ENCODE data around the gene GAP43. TPM values are rescaled to one million over a fixed set of nuclear protein-coding genes. Genes with fewer than 3 reads are reported as not detected.

GAP43 gene
- total RNA-seq, 1 experiment from 2014 or later: 31.6 TPM

DNA sequence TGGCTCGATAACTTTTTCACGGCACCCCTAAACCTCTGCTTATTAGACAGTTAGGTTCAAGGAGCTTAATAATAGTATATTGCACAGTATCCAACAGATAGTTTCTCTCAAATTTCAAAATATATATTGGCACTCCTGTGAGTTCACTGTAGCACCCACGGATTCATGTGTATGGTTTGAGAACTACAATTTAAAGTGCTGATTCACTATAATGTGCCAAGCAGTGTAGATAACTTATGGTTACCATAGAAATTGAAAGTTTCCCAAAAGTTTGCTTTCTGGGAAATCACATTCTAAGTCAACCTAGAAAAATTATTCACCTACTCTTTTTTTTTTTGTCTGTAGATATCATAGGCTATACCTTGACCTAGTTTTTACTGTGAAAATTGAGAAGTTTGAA lies 86.6 kb downstream of the GAP43 start:
- POLR2A ChIA-PET (ENCODE audit: low non-redundant PET): no interaction called here
- H3K27ac ChIP-seq (ENCODE audit: low read depth, low read length, poor library complexity, severe bottlenecking): no peak overlapping the region
- H3K36me3 ChIP-seq (ENCODE audit: insufficient read depth, low read length, poor library complexity, severe bottlenecking): no peaks in the 10 kb centered on the region
- no peak overlapping the region for H3K4me3 ChIP-seq (ENCODE audit: low read depth, low read length, poor library complexity, severe bottlenecking)
- no peaks in the 10 kb centered on the region for H3K27me3 ChIP-seq (replicated peaks; ENCODE audit: insufficient read depth, low read depth, low read length, poor library complexity)
- peak; percentile 15 for DNase-seq (ENCODE audit: low spot score)
- CTCF ChIA-PET: no interaction called here
- BruUV-seq (replicated peaks): no TSS peak
- H3K4me1 ChIP-seq (ENCODE audit: insufficient read depth, low read length, poor library complexity, severe bottlenecking): peaks cover 44% of the 10 kb centered on the region
- TF ChIP-seq, protein P1, sequence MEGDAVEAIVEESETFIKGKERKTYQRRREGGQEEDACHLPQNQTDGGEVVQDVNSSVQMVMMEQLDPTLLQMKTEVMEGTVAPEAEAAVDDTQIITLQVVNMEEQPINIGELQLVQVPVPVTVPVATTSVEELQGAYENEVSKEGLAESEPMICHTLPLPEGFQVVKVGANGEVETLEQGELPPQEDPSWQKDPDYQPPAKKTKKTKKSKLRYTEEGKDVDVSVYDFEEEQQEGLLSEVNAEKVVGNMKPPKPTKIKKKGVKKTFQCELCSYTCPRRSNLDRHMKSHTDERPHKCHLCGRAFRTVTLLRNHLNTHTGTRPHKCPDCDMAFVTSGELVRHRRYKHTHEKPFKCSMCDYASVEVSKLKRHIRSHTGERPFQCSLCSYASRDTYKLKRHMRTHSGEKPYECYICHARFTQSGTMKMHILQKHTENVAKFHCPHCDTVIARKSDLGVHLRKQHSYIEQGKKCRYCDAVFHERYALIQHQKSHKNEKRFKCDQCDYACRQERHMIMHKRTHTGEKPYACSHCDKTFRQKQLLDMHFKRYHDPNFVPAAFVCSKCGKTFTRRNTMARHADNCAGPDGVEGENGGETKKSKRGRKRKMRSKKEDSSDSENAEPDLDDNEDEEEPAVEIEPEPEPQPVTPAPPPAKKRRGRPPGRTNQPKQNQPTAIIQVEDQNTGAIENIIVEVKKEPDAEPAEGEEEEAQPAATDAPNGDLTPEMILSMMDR (conservative IDR thresholded peaks at IDR 0.05; ENCODE audit: low read depth, low read length): no peak
- TF ChIP-seq EZH2 (IDR thresholded peaks at IDR 0.05; ENCODE audit: borderline replicate concordance, low read depth, low read length, poor library complexity, severe bottlenecking): no peak
- intact Hi-C loops (cut with micrococcal nuclease; ENCODE audit: unreplicated experiment): no loop called here
- H3K9me3 ChIP-seq (ENCODE audit: low read depth, low read length, poor library complexity, severe bottlenecking): no peaks in the 10 kb centered on the region

DNA sequence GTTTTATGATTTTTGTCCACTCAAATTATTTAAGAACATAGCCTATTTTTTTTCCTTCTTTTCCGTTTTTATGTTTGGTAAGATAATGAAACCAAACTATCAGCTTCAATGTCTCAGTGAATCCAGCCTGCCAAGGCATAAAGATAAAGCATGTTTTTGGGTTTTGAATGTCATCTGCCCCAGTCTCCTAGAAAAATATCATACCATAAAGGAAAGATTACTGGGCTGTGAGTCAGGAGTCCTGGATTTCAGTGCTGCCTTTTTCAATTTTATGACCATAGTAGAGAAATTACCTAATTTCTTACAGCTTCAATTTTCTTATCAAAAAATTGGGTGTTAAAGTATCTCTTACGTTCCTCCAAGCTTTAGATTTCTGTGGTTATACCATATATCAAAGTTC lies 87.5 kb downstream of the GAP43 start:
- no peak for TF ChIP-seq EZH2 (IDR thresholded peaks at IDR 0.05; ENCODE audit: borderline replicate concordance, low read depth, low read length, poor library complexity, severe bottlenecking)
- TF ChIP-seq, protein P1 (conservative IDR thresholded peaks at IDR 0.05; ENCODE audit: low read depth, low read length): no peak
- no peaks in the 10 kb centered on the region for H3K27me3 ChIP-seq (replicated peaks; ENCODE audit: insufficient read depth, low read depth, low read length, poor library complexity)
- ChIA-PET CTCF (interaction anchor here (0.6 kb wide), 1 partner anchor 10 kb away, joined by 3 read pairs; no protein-coding TSS in a partner anchor), POLR2A (ENCODE audit: low non-redundant PET) (no interaction called here)
- H3K4me3 ChIP-seq (ENCODE audit: low read depth, low read length, poor library complexity, severe bottlenecking): peak overlapping the region; percentile 10
- intact Hi-C loops (cut with micrococcal nuclease; ENCODE audit: unreplicated experiment): loop anchor here (1.0 kb wide), 1 partner anchor 74 kb away; no protein-coding TSS in a partner anchor
- no peak for DNase-seq (ENCODE audit: low spot score)
- H3K9me3 ChIP-seq (ENCODE audit: low read depth, low read length, poor library complexity, severe bottlenecking): no peaks in the 10 kb centered on the region
- no TSS peak for BruUV-seq (replicated peaks)
- H3K4me1 ChIP-seq (ENCODE audit: insufficient read depth, low read length, poor library complexity, severe bottlenecking): peaks cover 44% of the 10 kb centered on the region
- H3K36me3 ChIP-seq (ENCODE audit: insufficient read depth, low read length, poor library complexity, severe bottlenecking): no peaks in the 10 kb centered on the region
- no peak overlapping the region for H3K27ac ChIP-seq (ENCODE audit: low read depth, low read length, poor library complexity, severe bottlenecking)

DNA sequence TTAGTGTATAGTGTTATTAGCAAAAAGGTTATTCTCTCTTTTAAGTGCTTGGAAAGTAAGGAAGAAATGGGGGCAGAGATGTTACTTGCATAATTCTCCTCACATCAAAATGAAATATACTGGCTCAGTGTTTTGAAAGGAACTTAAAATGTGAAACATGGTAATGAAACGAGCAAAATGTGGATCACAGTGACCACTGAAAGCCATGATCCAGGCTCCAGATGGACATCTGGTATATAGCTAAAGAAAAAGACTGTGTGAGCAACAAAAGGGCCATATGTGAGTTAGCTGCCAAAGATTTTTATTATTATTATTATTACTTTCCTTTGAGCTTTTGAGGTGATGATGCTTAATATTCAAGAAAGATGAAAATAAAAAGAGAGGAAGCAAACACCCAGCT lies 89.6 kb downstream of the GAP43 start:
- TF ChIP-seq EZH2 (IDR thresholded peaks at IDR 0.05; ENCODE audit: borderline replicate concordance, low read depth, low read length, poor library complexity, severe bottlenecking): no peak
- TF ChIP-seq, protein P1 (conservative IDR thresholded peaks at IDR 0.05; ENCODE audit: low read depth, low read length): no peak
- H3K27me3 ChIP-seq (replicated peaks; ENCODE audit: insufficient read depth, low read depth, low read length, poor library complexity): no peaks in the 10 kb centered on the region
- CTCF ChIA-PET: no interaction called here
- no peaks in the 10 kb centered on the region for H3K36me3 ChIP-seq (ENCODE audit: insufficient read depth, low read length, poor library complexity, severe bottlenecking)
- H3K4me1 ChIP-seq (ENCODE audit: insufficient read depth, low read length, poor library complexity, severe bottlenecking): peaks cover 44% of the 10 kb centered on the region
- H3K9me3 ChIP-seq (ENCODE audit: low read depth, low read length, poor library complexity, severe bottlenecking): no peaks in the 10 kb centered on the region
- no peak for DNase-seq (ENCODE audit: low spot score)
- no TSS peak for BruUV-seq (replicated peaks)
- POLR2A ChIA-PET (ENCODE audit: low non-redundant PET): no interaction called here
- peak overlapping the region; percentile 28 for H3K27ac ChIP-seq (ENCODE audit: low read depth, low read length, poor library complexity, severe bottlenecking)
- intact Hi-C loops (cut with micrococcal nuclease; ENCODE audit: unreplicated experiment): loop anchor here (2.0 kb wide), 1 partner anchor 54 kb away; no protein-coding TSS in a partner anchor
- no peak overlapping the region for H3K4me3 ChIP-seq (ENCODE audit: low read depth, low read length, poor library complexity, severe bottlenecking)

All from A673 (cell line).